NCI-H2196 treated with DMSO at 0.1 percent for 48 hours (cell line): ENCODE measurements around the gene EFCC1.

Experiments used
- DNase-seq: peaks from one replicate; lab custom pipeline; 2025; ENCODE audit not compliant: unreplicated experiment; lab: John Stamatoyannopoulos, UW

Gene EFCC1

GRCh38 chr3:128994581-128995546 is 6.2 kb upstream of the EFCC1 start:
- DNase-seq, result no peak

- DNase-seq, result no peak
Observed at GRCh38 chr3:128995737-128996136, 5.4 kb upstream of the EFCC1 start.

GRCh38 chr3:128996200-128996599 is 4.9 kb upstream of the EFCC1 start:
- no peak for DNase-seq

- DNase-seq, result no peak
Observed at GRCh38 chr3:128996726-128997125, 4.4 kb upstream of the EFCC1 start.

GRCh38 chr3:128997486-128998133 is 3.5 kb upstream of the EFCC1 start:
- DNase-seq, result no peak

- DNase-seq, result no peak
Observed at GRCh38 chr3:128998561-128998960, 2.5 kb upstream of the EFCC1 start.

- DNase-seq, result no peak
Observed at GRCh38 chr3:128999102-128999501, 2.0 kb upstream of the EFCC1 start.

- DNase-seq, result no peak
Observed at GRCh38 chr3:129000742-129001100, 383 bp upstream of the EFCC1 start.

GRCh38 chr3:129001806-129002572 is 885 bp downstream of the EFCC1 start:
- peak; percentile 31 for DNase-seq

GRCh38 chr3:129002573-129003569 is 1.8 kb downstream of the EFCC1 start:
- no peak for DNase-seq

GRCh38 chr3:129003578-129004112 is 2.5 kb downstream of the EFCC1 start:
- DNase-seq, result no peak

GRCh38 chr3:129004639-129005295 is 3.7 kb downstream of the EFCC1 start:
- DNase-seq, result no peak

- DNase-seq, result peak; percentile 79
Observed at GRCh38 chr3:129005526-129006303, 4.6 kb downstream of the EFCC1 start.

- DNase-seq, result no peak
Observed at GRCh38 chr3:129006864-129007263, 5.8 kb downstream of the EFCC1 start.

- DNase-seq, result no peak
Observed at GRCh38 chr3:129007792-129008191, 6.7 kb downstream of the EFCC1 start.

- no peak for DNase-seq
Observed at GRCh38 chr3:129009266-129009665, 8.2 kb downstream of the EFCC1 start.

GRCh38 chr3:129010310-129010956 is 9.3 kb downstream of the EFCC1 start:
- no peak for DNase-seq

- DNase-seq, result no peak
Observed at GRCh38 chr3:129013491-129013891, 12.4 kb downstream of the EFCC1 start.
